Right renal cortex interstitium (tissue), 3 donors: ENCODE data around the gene CTNND2. TPM values are rescaled to one million over a fixed set of nuclear protein-coding genes. Genes with fewer than 3 reads are reported as not detected.
"Not testable (repeated sequence)": the region's sequence is repeated elsewhere in the genome, so short reads cannot be mapped to it uniquely, and the experiment has no call there.

ENCODE experiments used
- DNase-seq, 3 donors: peaks; one replicate each; pipeline ENCODE4 v3.0.0-alpha.2; 2013; ENCODE audit warnings: low read depth in 3 of 3, low spot score in 2 of 3
- polyA plus RNA-seq, 3 donors: library from polyadenylated mRNA; unstranded; fragments of 120-200 nt; gene quantifications; one replicate each; pipeline ENCODE4 v1.2.1, GENCODE V29; 2013; ENCODE audit not compliant: insufficient read length in 3 of 3

The CTNND2 gene
- polyA plus RNA-seq, 3 donors, result 2.1 to 2.3 (median 2.1) TPM

DNA sequence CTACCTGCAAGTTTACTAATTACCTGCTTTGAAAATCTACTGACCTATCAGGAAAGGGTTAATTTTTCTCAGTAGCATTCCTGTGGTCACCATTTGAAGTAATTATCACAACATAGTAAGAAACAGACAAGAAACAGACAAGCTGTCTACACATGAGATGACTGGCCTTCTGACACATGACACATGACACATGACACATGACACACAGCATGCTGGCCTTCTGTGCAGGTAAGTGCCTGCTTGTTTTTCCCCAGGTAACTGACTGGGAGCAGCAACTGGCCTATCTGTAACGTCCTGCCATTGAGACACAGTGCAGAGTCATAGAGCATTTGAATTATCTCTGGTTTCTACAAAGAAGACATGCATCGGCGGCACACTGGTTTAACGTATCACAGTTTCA, 222.4 kb downstream of the CTNND2 start:
- DNase-seq, result no peak

DNA sequence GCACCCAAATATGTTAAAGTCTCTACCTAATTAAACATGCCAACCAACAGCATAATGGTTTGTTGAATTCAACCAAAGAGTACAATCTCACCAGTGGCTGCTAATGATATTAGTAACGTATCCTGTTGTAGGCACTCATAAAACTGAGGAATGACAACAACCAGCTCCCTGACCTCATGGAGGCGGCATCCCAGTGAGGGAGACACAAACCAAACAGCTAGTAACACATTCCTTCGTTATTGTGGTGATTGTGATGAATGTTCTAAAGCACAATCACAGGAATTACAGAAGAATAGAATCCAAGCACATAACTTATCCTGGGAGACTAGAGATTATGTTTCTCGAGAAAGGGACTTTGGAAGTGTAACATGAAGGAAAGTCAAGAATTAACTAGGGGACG, 224.6 kb downstream of the CTNND2 start:
- DNase-seq, result no peak

DNA sequence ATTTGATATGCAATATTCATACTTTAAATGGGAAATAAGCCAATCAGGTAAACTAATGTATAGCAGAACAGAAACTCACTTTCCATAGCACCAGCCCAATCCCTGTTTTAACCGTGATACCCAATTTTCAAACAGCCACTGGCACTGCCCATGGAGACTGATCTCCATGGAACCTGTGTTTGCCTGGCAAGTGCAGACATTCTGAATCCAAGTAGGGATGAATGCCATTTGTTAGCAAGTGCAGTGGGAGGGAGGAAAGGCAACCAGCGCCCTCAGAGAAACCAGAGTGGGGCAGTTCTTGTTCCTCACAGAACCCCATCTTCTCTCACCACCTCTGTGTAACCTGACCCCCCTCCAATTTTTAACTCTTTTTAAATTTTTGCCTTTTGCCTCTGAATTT, 229.1 kb downstream of the CTNND2 start:
- DNase-seq, result no peak

DNA sequence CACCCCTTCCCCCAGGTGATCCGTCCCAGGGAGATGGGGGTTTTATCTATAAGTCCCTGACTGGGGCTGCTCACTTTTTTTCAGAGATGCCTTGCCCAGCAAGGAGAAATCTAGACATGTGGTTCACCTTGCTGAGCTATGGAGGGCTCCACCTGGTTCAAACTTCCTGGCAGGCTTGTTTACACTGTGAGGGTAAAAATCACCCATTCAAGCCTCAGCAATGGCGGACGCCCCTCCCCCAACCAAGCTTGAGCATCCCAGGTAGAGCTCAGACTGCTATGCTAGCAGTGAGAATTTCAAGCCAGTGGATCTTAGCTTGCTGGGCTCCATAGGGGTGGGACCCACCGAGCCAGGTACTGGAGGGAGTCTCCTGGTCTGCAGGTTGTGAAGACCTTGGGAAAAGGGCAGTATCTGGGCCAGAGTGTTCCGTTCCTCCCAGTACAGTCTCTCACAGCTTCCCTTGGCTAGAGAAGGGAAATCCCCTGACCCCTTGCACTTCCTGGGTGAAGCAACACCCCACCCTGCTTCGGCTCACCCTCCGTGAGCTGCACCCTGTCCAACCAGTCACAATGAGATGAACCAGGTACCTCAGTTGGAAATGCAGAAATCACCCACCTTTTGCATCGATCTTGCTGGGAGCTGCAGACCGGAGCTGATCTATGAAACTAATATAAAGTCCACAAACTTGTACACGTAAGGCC, 231.7 kb downstream of the CTNND2 start:
- DNase-seq, result no peak

DNA sequence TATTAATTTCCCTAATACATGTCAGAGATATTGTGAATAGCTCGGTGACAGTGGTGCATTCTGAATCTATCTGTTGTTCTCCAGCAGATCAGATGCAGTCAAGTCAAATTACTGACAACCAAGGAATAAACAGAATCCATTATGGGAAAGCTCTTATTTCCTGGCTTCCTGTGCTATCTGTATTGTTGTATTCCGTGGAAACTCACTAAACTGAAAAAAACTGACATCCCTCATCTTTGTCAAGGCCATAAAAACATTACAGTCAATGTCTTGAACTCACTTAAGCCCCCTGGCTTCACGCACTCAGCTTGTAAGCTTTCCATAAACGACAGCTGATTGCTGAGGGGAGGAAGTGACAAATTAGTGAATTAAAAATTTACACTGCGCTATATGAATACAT, 245.9 kb downstream of the CTNND2 start:
- no peak for DNase-seq

DNA sequence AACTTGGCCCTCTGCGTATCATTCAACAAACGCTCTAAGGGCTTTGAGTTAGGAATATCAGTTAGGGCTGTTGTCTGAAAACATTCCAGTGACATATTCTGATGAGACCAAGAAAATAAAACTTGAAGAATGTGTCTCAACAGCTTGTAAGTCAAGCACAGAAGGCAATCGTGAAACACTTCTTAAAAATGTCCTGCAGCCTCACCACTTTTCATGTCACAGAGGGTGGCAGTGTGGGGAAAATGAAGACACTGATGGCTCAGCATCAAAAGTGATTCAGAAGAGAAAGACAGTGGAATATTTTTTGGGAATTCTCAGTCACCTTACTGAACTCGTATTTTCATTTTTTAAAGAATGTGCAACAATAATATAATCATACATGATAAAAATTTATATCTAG, 247.3 kb downstream of the CTNND2 start:
- no peak for DNase-seq

DNA sequence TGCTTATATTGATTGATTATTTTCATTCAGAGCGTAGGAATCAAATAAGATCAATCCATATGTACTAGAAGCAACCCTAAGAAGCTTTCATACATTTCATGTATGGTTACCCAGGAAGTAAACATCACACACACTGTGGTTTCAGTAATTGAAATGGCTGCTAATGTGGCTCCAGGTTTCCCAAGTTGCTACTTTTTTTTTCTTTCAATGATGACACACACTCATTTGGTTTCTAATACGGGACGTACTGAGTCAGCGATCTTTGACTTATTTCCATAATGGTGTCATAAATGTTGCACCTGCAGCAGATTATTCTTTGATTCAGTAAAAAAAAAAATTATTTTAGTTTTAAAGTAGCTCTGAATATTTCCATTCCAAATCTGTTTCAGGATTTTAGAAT, 248.6 kb downstream of the CTNND2 start:
- DNase-seq, result no peak

DNA sequence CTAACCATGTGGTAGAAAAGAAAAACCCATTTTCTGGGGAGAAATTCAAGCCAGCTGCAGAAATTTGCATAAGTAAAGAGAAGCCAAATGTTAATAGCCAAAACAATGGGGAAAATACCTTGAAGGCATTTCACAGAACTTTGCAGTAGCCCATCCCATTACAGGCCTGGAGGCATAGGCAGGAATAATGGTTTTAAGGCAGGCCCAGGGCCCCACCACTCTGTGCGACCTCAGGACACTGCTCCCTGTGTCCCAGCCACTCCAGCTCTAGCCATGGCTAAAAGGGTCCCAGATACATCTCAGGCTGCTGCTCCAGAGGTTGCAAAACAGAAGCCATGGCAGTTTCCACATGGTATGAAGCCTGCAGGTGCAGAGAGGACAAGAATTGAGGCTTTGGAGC, 253.3 kb downstream of the CTNND2 start:
- DNase-seq, result no peak

DNA sequence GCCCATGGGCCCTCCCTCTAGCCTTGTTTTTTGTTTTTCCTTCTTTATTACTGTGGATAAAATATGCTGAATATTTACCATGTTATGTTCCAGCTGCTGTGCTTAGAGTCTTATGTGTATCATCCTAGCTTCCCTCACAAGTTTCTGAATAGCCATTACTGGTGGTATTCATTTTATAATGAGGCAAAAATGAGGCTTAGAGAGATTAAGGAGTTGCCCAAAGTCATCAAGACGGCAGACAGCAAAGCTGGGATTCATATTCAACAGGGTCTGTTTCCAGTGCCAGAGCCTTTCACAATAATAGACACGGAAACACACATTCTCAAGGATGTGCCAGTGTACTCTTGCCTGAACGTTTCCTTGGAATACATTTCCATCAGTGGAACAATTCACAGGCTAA, 258.1 kb downstream of the CTNND2 start:
- no peak for DNase-seq

DNA sequence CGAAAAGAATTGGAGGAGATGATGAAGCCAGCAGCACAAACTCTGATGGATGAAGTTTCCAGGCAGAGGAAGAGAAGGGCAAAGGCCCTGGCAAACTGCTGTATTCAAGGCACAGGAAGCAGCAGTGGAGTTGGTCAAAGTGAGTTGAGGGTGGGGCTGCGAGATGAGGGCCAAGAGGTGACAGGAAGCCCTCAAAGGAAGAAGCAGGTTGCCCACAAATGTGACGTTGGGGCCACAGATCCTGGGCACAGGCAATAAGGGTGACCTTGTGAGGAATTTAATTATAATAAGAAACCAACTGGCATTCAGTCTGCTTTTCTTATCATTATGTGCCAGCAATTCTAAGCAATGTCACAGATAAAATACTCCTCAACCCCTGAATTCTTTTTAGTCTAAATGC, 261.8 kb downstream of the CTNND2 start:
- DNase-seq, result no peak

DNA sequence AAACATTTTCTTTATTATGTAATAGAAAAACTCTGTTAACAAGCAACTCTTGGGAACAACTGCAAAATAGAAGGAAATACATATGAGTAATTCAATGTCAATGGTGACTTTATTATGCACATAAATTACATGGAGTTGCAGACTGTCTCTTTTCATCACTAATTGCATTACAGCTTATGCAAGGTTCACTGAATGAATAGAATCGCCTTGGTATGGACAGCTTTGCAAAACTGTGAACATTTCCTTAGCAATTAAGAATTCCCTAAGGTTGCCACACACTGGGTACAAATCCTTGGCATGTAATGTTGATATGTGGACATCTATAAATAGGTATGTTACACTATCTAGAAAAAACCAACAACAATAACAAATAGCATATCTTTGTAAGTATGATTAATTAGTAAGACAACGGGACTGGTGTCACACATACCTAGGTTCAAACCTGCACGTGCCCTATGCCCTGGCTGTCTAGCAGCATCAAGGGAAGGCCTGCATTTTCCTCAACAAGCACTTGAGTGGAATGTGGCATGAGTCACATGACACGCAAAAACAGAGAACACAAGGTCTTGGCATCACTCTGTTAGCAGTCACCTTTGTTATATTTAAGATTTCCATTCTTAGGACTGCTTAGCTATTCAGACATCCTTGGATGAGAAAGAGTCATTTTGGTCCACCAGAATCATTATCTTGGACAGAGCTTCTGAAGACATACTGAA, 263.9 kb downstream of the CTNND2 start:
- DNase-seq, result no peak

DNA sequence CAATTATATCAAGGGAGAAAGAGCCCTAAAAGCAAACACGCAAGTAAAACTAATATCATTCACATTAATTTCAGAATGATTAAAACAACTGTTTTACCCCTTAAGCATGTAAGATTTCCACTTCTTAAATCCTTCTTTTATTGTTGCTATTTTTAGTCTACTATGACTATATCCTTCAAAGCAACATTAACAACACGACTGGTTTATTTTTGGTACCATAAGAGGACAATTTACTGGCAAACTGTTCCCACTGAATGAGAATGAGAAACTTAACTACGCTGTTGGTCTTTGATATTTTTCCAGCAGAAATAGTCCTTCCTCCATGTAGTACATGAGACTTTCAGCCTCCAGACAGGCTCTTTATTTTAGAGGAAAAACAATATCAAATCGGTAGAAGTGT, 281.5 kb downstream of the CTNND2 start:
- DNase-seq, result no peak

DNA sequence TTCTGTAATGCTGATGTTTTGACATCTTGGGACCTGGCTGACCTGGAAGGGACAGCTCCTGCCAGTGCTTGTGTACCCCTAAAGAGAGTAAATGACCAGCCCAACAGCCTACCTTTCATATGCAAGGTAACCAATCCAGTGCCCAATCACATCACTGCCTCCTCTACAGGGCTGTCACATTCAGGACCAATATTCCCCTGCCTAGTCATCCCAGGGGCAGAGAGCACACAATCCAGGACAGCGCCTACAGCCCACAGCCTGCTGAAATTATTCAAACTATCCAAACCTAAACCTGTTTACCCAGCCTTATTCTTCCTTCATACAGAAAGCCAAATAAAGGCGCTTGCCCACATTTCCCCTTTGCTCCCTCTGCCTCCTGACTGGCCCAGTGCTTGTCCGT, 284.1 kb downstream of the CTNND2 start:
- no peak for DNase-seq

DNA sequence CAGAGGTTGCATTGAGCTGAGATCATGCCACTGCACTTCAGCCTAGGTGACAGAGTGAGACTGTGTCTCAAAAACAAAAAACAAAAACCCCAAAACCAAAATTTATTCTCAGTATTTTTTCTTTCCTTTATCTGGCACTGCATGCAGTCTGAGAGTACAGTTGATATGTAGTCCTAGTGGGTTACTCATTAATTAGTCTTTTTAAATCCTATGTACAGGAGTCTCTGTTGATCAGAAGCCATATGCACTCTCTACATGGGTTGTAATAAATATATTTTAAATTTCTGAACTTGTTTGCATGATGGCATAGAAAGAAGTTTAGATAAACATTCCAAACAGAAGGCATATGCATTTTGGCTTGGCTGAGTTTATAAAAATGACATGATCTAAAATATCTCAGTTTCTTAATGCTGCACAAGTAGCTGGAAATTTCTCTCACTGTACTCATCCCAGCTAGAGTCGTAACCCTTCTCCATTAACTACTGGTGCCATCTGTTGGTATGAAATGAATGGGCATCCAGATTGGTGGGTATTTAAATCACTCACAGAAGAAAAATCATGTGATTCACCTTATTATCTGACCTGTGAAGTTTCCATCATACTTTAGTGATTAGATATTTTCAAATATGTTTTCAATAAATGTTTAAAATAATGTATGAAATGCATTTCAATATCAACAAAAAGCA, 284.8 kb downstream of the CTNND2 start:
- DNase-seq, result no peak

DNA sequence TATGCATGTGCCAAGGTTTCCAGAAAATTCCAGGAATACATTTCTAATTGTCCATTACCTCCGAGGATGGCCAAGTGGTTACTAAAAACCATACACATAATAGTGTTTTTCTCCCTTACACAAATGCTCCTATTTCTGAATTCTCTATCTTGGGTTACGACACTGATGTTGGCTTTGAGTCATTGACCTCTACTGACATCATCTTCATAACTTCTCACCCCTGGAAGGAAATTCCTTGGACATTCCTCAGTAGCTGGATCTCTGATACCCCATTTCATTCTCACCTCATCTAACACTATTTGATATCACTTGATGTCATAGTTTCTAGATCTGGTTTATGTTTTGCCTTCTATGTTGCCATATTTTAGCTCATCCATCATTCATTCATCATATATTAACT, 287.2 kb downstream of the CTNND2 start:
- no peak for DNase-seq

DNA sequence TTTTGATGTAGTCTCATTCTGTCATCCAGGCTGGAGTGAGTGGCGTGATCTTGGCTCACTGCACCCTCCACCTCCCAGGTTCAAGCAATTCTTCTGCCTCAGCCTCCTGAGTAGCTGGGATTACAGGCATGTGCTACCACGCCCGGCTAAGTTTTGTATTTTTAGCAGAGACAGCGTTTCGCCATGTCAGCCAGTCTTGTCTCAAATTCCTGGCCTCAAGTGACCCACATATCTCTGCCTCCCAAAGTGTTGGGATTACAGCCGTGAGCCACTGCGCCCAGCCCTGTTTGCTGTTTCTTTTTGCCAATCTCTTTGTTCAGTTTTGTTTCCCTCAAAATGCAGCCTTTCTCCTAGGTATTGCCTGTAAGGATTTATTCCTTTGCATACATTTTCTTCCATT, 287.6 kb downstream of the CTNND2 start:
- not testable (repeated sequence) for DNase-seq

DNA sequence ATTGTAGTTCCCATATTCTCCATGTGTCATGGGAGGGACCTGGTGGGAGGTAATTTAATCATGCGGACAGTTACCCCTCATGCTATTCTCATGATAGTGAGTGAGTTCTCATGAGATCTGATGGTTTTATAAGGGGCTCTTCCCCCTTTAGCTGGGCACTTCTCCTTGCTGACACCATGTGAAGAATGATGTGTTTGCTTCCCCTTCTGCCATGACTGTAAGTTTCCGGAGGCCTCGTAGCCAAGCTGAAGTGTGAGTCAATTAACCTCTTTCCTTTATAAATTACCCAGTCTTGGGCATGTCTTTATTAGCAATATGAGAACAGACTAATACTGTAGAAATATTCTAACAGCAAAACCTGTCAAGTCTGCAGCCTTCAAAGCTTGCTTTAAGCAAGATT, 293.2 kb downstream of the CTNND2 start:
- no peak for DNase-seq

DNA sequence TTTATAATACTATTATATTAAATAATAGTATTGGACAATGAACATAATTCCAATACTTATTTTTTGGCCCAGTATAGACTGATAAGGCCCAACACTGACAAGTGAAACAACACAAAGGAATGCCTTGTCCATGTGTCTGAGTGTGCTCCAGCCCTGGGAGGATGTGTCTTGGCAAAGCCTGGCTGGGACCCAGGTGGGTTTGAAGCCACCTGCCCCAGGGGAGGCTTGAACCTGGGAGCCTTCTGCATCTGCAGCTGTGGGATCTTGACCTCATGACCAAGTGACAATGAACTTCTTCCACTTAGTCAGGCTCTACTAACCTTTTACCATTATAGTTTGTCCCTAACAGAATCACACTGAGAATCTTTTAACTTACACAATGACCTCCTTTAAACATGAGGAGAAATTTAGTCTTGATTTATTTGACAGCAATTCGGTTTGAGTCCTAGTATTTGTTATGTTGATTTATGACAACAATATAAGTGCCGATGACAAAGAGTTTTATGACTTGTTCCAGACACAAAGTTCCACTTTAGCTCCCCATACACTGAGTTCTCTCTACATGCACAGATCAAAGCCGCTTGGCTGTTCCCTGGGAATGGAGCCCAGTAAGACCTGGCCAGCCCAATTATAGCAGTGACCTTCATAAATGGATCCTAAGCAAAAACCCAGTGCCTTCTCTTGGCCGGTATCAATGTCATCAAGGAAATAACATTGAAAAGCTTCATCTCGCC, 294.5 kb downstream of the CTNND2 start:
- no peak for DNase-seq

DNA sequence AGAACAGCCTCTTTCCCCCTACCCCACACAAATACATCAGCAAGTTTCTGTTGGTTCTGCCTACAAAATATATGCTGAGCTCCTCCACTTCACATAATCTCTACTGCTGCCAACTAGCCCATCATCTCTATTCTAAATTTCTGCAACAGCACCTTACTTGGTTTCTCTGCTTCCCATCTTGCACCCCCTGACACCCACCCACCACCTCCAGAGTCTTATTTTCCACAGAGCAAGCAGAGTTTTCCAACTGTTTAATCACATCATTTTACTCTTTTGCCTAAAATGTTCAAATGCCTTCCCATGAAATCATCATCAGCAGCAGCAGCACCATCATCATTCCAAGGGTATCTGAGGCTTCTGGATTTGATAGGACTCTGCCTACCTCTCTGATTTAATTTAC, 295.7 kb downstream of the CTNND2 start:
- DNase-seq, result no peak

DNA sequence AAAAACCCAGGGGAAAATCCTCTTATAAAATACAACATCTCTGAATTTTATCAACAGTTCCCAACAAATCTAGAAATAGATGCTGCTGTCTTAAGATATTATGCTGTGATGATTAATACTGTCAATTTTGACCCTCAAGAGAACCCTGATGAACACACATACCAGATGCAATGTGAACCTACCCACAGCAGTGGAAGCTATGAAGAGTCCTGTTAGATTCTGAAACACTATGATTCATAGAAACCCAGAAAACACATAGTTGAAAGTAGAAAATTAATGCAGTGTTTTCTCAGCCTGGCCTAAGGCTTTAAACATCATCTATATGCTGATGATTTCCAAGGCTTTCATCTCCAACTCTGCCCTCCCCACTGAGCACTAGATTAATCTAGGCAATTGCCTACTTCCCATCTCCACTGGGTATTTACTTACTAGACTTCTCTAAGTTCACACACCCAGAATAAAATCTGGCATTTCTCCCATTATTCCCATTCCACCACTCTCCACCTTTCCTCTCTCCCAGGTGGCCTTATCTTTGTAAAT, 296.2 kb downstream of the CTNND2 start:
- no peak for DNase-seq

DNA sequence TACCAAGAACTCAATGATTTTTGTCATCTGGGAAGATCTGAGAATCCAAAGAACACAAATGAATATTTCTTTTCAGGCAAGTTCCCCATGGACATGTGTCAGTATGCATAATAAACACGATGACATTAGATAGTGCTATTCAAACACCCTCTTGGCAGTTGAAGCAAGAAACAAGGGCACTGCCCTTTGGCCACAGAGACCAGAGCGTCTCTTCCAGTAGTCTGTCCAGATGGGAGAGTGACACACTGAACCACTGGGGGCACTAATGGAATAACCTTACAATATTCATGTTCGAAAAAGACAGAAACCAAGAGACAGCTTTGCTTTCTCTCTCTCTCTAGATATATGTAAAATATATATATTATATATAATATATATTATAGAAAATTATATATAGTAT, 301.9 kb downstream of the CTNND2 start:
- no peak for DNase-seq
